A673 (cell line): ENCODE results near the gene ORM2.

Experiments
- CTCF ChIP-seq: fragments of 300-800, 200-600 bp; sonication (generic); conservative IDR thresholded peaks from 2 replicates; pipeline ENCODE4 v1.5.1; 2017; ENCODE audit warnings: low read depth, mild to moderate bottlenecking, antibody characterized with exemption, low read length, moderate library complexity, mixed read lengths
- EZH2 ChIP-seq: fragments of 200-600 bp; sonication (generic); IDR thresholded peaks from 2 replicates; pipeline ENCODE4 v1.6.1; 2017; ENCODE audit warnings: borderline replicate concordance, low read depth, mild to moderate bottlenecking, mixed read lengths, antibody characterized with exemption, low read length; ENCODE audit not compliant: poor library complexity, severe bottlenecking

GRCh38 chr9:114303571-114303970 lies 26.1 kb upstream of the ORM2 start:
- TF ChIP-seq CTCF, result no peak
- no peak for TF ChIP-seq EZH2
